ENCODE data around the gene TTC34. TPM values are rescaled to one million over a fixed set of nuclear protein-coding genes. Genes with fewer than 3 reads are reported as not detected.

The TTC34 gene
- total and polyA plus RNA-seq, 2 experiments from 2014 or later, result 0.08 to 0.35 TPM

- peaks cover 2% of the 10 kb centered on the region; the same call in 1 of the 3 replicates for H3K4me1 Mint-ChIP-seq
- no peak overlapping the region for H3K27ac ChIP-seq (ENCODE audit: low read depth)
- no peak overlapping the region for H2AFZ ChIP-seq
- H3F3A ChIP-seq (replicated peaks; ENCODE audit: low read depth), result no peaks in the 10 kb centered on the region
- 0 out of 2 replicates have a peak, but pooled peaks cover 2% of the 10 kb centered on the region for H4K20me1 ChIP-seq (replicated peaks; ENCODE audit: insufficient read depth)
- 0 out of 3 replicates have a peak, but pooled peaks cover 6% of the 10 kb centered on the region for H3K36me3 Mint-ChIP-seq (ENCODE audit: low read depth)
- no peaks in the 10 kb centered on the region for H3K36me3 ChIP-seq (ENCODE audit: insufficient read depth)
- H3K9me3 Mint-ChIP-seq, result peaks cover 36% of the 10 kb centered on the region
- no peaks in the 10 kb centered on the region for H3K79me2 ChIP-seq (replicated peaks; ENCODE audit: insufficient read depth)
- H3K4me1 ChIP-seq (ENCODE audit: insufficient read depth), result no peaks in the 10 kb centered on the region; the same call in 1 of the 2 replicates
- no peak overlapping the region for H3K27ac Mint-ChIP-seq
- H3K4me2 ChIP-seq, result no peak overlapping the region
- peaks cover 7% of the 10 kb centered on the region for H3K27me3 Mint-ChIP-seq (ENCODE audit: insufficient read depth, low read depth, poor library complexity)
- no peak for DNase-seq (ENCODE audit: low spot score)
- no peaks in the 10 kb centered on the region for H3K27me3 ChIP-seq (ENCODE audit: insufficient read depth)
- TF ChIP-seq, protein P1, sequence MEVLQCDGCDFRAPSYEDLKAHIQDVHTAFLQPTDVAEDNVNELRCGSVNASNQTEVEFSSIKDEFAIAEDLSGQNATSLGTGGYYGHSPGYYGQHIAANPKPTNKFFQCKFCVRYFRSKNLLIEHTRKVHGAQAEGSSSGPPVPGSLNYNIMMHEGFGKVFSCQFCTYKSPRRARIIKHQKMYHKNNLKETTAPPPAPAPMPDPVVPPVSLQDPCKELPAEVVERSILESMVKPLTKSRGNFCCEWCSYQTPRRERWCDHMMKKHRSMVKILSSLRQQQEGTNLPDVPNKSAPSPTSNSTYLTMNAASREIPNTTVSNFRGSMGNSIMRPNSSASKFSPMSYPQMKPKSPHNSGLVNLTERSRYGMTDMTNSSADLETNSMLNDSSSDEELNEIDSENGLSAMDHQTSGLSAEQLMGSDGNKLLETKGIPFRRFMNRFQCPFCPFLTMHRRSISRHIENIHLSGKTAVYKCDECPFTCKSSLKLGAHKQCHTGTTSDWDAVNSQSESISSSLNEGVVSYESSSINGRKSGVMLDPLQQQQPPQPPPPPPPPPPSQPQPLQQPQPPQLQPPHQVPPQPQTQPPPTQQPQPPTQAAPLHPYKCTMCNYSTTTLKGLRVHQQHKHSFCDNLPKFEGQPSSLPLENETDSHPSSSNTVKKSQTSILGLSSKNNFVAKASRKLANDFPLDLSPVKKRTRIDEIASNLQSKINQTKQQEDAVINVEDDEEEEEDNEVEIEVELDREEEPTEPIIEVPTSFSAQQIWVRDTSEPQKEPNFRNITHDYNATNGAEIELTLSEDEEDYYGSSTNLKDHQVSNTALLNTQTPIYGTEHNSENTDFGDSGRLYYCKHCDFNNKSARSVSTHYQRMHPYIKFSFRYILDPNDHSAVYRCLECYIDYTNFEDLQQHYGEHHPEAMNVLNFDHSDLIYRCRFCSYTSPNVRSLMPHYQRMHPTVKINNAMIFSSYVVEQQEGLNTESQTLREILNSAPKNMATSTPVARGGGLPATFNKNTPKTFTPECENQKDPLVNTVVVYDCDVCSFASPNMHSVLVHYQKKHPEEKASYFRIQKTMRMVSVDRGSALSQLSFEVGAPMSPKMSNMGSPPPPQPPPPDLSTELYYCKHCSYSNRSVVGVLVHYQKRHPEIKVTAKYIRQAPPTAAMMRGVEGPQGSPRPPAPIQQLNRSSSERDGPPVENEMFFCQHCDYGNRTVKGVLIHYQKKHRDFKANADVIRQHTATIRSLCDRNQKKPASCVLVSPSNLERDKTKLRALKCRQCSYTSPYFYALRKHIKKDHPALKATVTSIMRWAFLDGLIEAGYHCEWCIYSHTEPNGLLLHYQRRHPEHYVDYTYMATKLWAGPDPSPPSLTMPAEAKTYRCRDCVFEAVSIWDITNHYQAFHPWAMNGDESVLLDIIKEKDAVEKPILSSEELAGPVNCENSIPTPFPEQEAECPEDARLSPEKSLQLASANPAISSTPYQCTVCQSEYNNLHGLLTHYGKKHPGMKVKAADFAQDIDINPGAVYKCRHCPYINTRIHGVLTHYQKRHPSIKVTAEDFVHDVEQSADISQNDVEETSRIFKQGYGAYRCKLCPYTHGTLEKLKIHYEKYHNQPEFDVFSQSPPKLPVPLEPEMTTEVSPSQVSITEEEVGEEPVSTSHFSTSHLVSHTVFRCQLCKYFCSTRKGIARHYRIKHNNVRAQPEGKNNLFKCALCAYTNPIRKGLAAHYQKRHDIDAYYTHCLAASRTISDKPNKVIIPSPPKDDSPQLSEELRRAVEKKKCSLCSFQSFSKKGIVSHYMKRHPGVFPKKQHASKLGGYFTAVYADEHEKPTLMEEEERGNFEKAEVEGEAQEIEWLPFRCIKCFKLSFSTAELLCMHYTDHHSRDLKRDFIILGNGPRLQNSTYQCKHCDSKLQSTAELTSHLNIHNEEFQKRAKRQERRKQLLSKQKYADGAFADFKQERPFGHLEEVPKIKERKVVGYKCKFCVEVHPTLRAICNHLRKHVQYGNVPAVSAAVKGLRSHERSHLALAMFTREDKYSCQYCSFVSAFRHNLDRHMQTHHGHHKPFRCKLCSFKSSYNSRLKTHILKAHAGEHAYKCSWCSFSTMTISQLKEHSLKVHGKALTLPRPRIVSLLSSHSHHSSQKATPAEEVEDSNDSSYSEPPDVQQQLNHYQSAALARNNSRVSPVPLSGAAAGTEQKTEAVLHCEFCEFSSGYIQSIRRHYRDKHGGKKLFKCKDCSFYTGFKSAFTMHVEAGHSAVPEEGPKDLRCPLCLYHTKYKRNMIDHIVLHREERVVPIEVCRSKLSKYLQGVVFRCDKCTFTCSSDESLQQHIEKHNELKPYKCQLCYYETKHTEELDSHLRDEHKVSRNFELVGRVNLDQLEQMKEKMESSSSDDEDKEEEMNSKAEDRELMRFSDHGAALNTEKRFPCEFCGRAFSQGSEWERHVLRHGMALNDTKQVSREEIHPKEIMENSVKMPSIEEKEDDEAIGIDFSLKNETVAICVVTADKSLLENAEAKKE (CRISPR knock-in tag; IDR thresholded peaks at IDR 0.05), result no peak
- TF ChIP-seq CTCF (conservative IDR thresholded peaks at IDR 0.05; ENCODE audit: low read depth in 2 of 2), result peak in 1 of 2 experiments; percentile 9; a peak in 1 of 4 replicates
- no peak for TF ChIP-seq ZNF331 (CRISPR knock-in tag; IDR thresholded peaks at IDR 0.05; ENCODE audit: low read depth)
- TF ChIP-seq JUNB (IDR thresholded peaks at IDR 0.05; ENCODE audit: unreplicated experiment), result no peak
- H3K4me3 ChIP-seq, result no peak overlapping the region
- no peak overlapping the region for H3K4me3 Mint-ChIP-seq
- H3K9me2 ChIP-seq (ENCODE audit: insufficient read depth), result no peaks in the 10 kb centered on the region
- no peak for ATAC-seq
These were observed 156.3 kb downstream of the TTC34 start for GRCh38 chr1:2645143-2645542.
